Ishikawa (cell line): ENCODE measurements around the gene LRP2BP.

Source experiments
- CEBPB ChIP-seq: IDR thresholded peaks from 2 replicates; pipeline ENCODE4 v1.6.1; 2012
- CREB1 ChIP-seq: IDR thresholded peaks from 2 replicates; pipeline ENCODE4 v1.6.1; 2012; ENCODE audit warnings: low read depth
- EGR1 ChIP-seq: IDR thresholded peaks from 2 replicates; pipeline ENCODE4 v1.6.1; 2012
- EP300 ChIP-seq: IDR thresholded peaks from 2 replicates; pipeline ENCODE4 v1.6.1; 2012; ENCODE audit warnings: borderline replicate concordance
- FOXM1 ChIP-seq: IDR thresholded peaks from 2 replicates; pipeline ENCODE4 v1.6.1; 2012; ENCODE audit warnings: low read depth, borderline replicate concordance
- MAX ChIP-seq: IDR thresholded peaks from 2 replicates; pipeline ENCODE4 v1.6.1; 2012
- NFIC ChIP-seq: IDR thresholded peaks from 2 replicates; pipeline ENCODE4 v1.6.1; 2012
- RAD21 ChIP-seq: IDR thresholded peaks from 2 replicates; pipeline ENCODE4 v1.6.1; 2012; ENCODE audit warnings: low read depth
- TAF1 ChIP-seq: IDR thresholded peaks from 2 replicates; pipeline ENCODE4 v1.6.1; 2012; ENCODE audit warnings: low read depth, mild to moderate bottlenecking
- TCF12 ChIP-seq: IDR thresholded peaks from 2 replicates; pipeline ENCODE4 v1.6.1; 2012; ENCODE audit warnings: low read depth
- TEAD4 ChIP-seq: IDR thresholded peaks from 2 replicates; pipeline ENCODE4 v1.6.1; 2012
- USF1 ChIP-seq: IDR thresholded peaks from 2 replicates; pipeline ENCODE4 v1.6.1; 2012
- YY1 ChIP-seq: IDR thresholded peaks from 2 replicates; pipeline ENCODE4 v1.6.1; 2012; ENCODE audit warnings: low read depth
- ZBTB7A ChIP-seq: IDR thresholded peaks from 2 replicates; pipeline ENCODE4 v1.6.1; 2012; ENCODE audit warnings: low read depth
- TF ChIP-seq, protein P1 (sequence below): IDR thresholded peaks from 2 replicates; pipeline ENCODE4 v1.6.1; 2012; ENCODE audit warnings: low read depth, mild to moderate bottlenecking

LRP2BP gene

GRCh38 chr4:185322803-185323202, 72.9 kb downstream of the LRP2BP start:
- TF ChIP-seq ZBTB7A (no peak), YY1 (no peak), EGR1 (no peak), FOXM1 (no peak), MAX (no peak), NFIC (no peak), RAD21 (no peak), TAF1 (no peak), TEAD4 (no peak), CEBPB (no peak), EP300 (no peak), TCF12 (no peak), CREB1 (no peak)
- TF ChIP-seq, protein P1, sequence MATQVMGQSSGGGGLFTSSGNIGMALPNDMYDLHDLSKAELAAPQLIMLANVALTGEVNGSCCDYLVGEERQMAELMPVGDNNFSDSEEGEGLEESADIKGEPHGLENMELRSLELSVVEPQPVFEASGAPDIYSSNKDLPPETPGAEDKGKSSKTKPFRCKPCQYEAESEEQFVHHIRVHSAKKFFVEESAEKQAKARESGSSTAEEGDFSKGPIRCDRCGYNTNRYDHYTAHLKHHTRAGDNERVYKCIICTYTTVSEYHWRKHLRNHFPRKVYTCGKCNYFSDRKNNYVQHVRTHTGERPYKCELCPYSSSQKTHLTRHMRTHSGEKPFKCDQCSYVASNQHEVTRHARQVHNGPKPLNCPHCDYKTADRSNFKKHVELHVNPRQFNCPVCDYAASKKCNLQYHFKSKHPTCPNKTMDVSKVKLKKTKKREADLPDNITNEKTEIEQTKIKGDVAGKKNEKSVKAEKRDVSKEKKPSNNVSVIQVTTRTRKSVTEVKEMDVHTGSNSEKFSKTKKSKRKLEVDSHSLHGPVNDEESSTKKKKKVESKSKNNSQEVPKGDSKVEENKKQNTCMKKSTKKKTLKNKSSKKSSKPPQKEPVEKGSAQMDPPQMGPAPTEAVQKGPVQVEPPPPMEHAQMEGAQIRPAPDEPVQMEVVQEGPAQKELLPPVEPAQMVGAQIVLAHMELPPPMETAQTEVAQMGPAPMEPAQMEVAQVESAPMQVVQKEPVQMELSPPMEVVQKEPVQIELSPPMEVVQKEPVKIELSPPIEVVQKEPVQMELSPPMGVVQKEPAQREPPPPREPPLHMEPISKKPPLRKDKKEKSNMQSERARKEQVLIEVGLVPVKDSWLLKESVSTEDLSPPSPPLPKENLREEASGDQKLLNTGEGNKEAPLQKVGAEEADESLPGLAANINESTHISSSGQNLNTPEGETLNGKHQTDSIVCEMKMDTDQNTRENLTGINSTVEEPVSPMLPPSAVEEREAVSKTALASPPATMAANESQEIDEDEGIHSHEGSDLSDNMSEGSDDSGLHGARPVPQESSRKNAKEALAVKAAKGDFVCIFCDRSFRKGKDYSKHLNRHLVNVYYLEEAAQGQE = no peak

DNA sequence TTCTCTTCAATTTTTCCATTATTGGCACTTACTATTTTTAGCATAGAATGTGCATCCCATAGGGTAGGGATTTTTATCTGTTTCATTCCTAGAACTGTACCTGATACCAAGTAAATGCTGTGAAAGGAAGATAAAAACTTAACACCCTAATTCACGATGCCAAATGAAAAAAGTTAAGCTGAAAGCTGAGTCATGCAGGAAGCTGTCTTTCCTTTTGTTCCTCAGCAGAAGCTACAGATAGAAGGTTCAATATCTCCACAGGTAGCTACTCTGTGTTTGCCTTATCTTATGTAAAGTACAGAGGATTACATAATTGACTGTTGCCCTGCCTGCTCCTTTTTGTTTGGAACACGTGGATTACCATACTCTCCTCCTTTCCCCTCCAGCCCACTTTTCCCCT, 77.0 kb downstream of the LRP2BP start:
- TF ChIP-seq YY1 (no peak), MAX (no peak), CREB1 (no peak)

DNA sequence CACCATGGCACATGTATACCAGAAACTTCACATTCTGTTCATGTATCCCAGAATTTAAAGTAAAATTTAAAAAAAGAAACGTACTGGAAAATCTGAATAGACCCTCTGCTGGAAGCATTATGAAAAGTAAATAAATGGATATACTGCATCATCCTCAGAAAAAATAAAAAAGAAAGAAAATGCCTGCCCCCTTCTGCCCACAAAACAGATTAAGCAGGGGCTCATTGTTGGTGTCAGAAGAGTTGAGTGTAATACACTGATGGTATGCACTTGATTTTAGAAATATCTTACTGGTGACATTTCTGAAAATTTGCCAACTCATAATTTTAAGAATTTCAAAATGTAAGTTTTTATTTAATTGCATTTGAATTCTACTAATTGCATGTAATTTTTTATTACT, 77.8 kb downstream of the LRP2BP start:
- TF ChIP-seq USF1 = no peak
- TF ChIP-seq, protein P1 = no peak
- no peak for TF ChIP-seq TCF12
- TF ChIP-seq NFIC = no peak
- no peak for TF ChIP-seq ZBTB7A
- no peak for TF ChIP-seq EP300
- TF ChIP-seq EGR1 = no peak
- no peak for TF ChIP-seq MAX
- TF ChIP-seq TEAD4 = no peak
- no peak for TF ChIP-seq YY1
- no peak for TF ChIP-seq FOXM1
- no peak for TF ChIP-seq RAD21
- TF ChIP-seq CEBPB = no peak
- no peak for TF ChIP-seq TAF1
- TF ChIP-seq CREB1 = no peak
